AG09309 (cell line): Measurements from ENCODE around the gene UGT1A8.

ENCODE experiments used
- DNase-seq: peaks from one replicate; pipeline ENCODE4 v3.0.0-alpha.2; 2010; ENCODE audit warnings: low read depth
- H3K4me3 ChIP-seq: 2 replicates; pipeline ENCODE4 v1.5.1; 2011; ENCODE audit warnings: mild to moderate bottlenecking, low read depth, low read length, moderate library complexity; ENCODE audit not compliant: control insufficient read depth
- CTCF ChIP-seq: IDR thresholded peaks from 2 replicates; pipeline ENCODE4 v1.5.1; 2011; ENCODE audit warnings: mild to moderate bottlenecking, low read depth, low read length, inconsistent platforms; ENCODE audit not compliant: insufficient read depth, control insufficient read depth; ENCODE audit errors: missing control alignments

The UGT1A8 gene

GRCh38 chr2:233817361-233817911 lies 200.0 kb downstream of the UGT1A8 start:
- TF ChIP-seq CTCF, result no peak
- H3K4me3 ChIP-seq, result no peak overlapping the region
- DNase-seq, result peak; percentile 21

GRCh38 chr2:233817995-233818638 lies 200.7 kb downstream of the UGT1A8 start:
- no peak for DNase-seq
- no peak overlapping the region for H3K4me3 ChIP-seq
- no peak for TF ChIP-seq CTCF

- H3K4me3 ChIP-seq, result no peak overlapping the region
- no peak for TF ChIP-seq CTCF
- DNase-seq, result no peak
Measured at GRCh38 chr2:233818639-233819621, 201.5 kb downstream of the UGT1A8 start.

- no peak overlapping the region for H3K4me3 ChIP-seq
- no peak for DNase-seq
- TF ChIP-seq CTCF, result no peak
Measured at GRCh38 chr2:233819884-233820773, 202.7 kb downstream of the UGT1A8 start.

GRCh38 chr2:233820774-233821105 lies 203.3 kb downstream of the UGT1A8 start:
- no peak overlapping the region for H3K4me3 ChIP-seq
- TF ChIP-seq CTCF, result no peak
- DNase-seq, result no peak

GRCh38 chr2:233821196-233821595 lies 203.8 kb downstream of the UGT1A8 start:
- no peak for DNase-seq
- no peak overlapping the region for H3K4me3 ChIP-seq
- TF ChIP-seq CTCF, result no peak
